ENCODE data around the gene NT5DC2.

NT5DC2 gene

DNA sequence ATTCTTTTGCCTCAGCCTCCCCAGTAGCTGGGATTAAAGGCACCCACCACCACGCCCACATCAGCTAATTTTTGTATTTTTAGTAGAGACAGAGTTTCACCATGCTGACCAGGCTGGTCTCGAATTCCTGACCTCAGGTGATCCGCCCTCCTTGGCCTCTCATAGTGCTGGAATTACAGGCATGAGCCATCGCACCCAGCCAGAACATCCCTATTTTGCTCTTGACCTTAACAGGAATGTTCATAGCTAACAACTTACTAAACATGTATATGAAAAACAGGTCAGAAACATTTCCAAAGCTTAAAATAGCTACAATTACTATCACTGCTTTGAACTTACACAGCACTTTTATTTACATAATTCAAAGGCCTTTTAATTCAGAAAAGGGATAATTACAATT, 36.4 kb upstream of the NT5DC2 start:
- H3K9ac ChIP-seq (ENCODE audit: low read depth, low read length, poor library complexity, severe bottlenecking) = no peak overlapping the region
- H3K9me3 ChIP-seq (ENCODE audit: insufficient read depth, low read depth, low read length) = no peaks in the 10 kb centered on the region
- H3K9me2 ChIP-seq (replicated peaks; ENCODE audit: low read depth, low read length) = no peaks in the 10 kb centered on the region
- no peak overlapping the region for H3K4me2 ChIP-seq (ENCODE audit: low read depth, low read length, poor library complexity, severe bottlenecking)
- H3K4me1 ChIP-seq (ENCODE audit: insufficient read depth, low read length, poor library complexity, severe bottlenecking) = no peaks in the 10 kb centered on the region
- H3K4me3 ChIP-seq (ENCODE audit: low read length, poor library complexity, severe bottlenecking) = no peak overlapping the region
- no peaks in the 10 kb centered on the region for H3F3A ChIP-seq (ENCODE audit: low read depth)
- no peaks in the 10 kb centered on the region for H3K27me3 ChIP-seq (ENCODE audit: insufficient read depth, low read length, poor library complexity, severe bottlenecking)
- H4K20me1 ChIP-seq (ENCODE audit: insufficient read depth, low read length, poor library complexity, severe bottlenecking) = no peaks in the 10 kb centered on the region
- H3K36me3 ChIP-seq (ENCODE audit: insufficient read depth, low read length) = peaks cover 21% of the 10 kb centered on the region; the same call in 1 of the 2 replicates
- no peak for TF ChIP-seq EZH2phosphoT487 (IDR thresholded peaks at IDR 0.05; ENCODE audit: borderline replicate concordance)
- TF ChIP-seq, protein P1, sequence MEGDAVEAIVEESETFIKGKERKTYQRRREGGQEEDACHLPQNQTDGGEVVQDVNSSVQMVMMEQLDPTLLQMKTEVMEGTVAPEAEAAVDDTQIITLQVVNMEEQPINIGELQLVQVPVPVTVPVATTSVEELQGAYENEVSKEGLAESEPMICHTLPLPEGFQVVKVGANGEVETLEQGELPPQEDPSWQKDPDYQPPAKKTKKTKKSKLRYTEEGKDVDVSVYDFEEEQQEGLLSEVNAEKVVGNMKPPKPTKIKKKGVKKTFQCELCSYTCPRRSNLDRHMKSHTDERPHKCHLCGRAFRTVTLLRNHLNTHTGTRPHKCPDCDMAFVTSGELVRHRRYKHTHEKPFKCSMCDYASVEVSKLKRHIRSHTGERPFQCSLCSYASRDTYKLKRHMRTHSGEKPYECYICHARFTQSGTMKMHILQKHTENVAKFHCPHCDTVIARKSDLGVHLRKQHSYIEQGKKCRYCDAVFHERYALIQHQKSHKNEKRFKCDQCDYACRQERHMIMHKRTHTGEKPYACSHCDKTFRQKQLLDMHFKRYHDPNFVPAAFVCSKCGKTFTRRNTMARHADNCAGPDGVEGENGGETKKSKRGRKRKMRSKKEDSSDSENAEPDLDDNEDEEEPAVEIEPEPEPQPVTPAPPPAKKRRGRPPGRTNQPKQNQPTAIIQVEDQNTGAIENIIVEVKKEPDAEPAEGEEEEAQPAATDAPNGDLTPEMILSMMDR (conservative IDR thresholded peaks at IDR 0.05; ENCODE audit: low read length) = no peak
- no peak overlapping the region for H2AFZ ChIP-seq (ENCODE audit: low read length)
- no peaks in the 10 kb centered on the region for H3K79me2 ChIP-seq (ENCODE audit: insufficient read depth, low read length)

- H3K79me2 ChIP-seq (ENCODE audit: insufficient read depth, low read length) = no peaks in the 10 kb centered on the region
- H3K36me3 ChIP-seq (ENCODE audit: insufficient read depth, low read length) = peaks cover 20% of the 10 kb centered on the region; the same call in 1 of the 2 replicates
- no peak overlapping the region for H2AFZ ChIP-seq (ENCODE audit: low read length)
- TF ChIP-seq, protein P1 (conservative IDR thresholded peaks at IDR 0.05; ENCODE audit: low read length) = no peak
- TF ChIP-seq EZH2phosphoT487 (IDR thresholded peaks at IDR 0.05; ENCODE audit: borderline replicate concordance) = no peak
- H3K9me3 ChIP-seq (ENCODE audit: insufficient read depth, low read depth, low read length) = no peaks in the 10 kb centered on the region
- H3K4me1 ChIP-seq (ENCODE audit: insufficient read depth, low read length, poor library complexity, severe bottlenecking) = no peaks in the 10 kb centered on the region
- no peak overlapping the region for H3K9ac ChIP-seq (ENCODE audit: low read depth, low read length, poor library complexity, severe bottlenecking)
- H3K27me3 ChIP-seq (ENCODE audit: insufficient read depth, low read length, poor library complexity, severe bottlenecking) = no peaks in the 10 kb centered on the region
- H3F3A ChIP-seq (ENCODE audit: low read depth) = no peaks in the 10 kb centered on the region
- H3K9me2 ChIP-seq (replicated peaks; ENCODE audit: low read depth, low read length) = no peaks in the 10 kb centered on the region
- no peaks in the 10 kb centered on the region for H4K20me1 ChIP-seq (ENCODE audit: insufficient read depth, low read length, poor library complexity, severe bottlenecking)
- H3K4me3 ChIP-seq (ENCODE audit: low read length, poor library complexity, severe bottlenecking) = no peak overlapping the region
- H3K4me2 ChIP-seq (ENCODE audit: low read depth, low read length, poor library complexity, severe bottlenecking) = no peak overlapping the region
Observed at GRCh38 chr3:52568069-52568468, 34.4 kb upstream of the NT5DC2 start.

- no peak for TF ChIP-seq EZH2phosphoT487 (IDR thresholded peaks at IDR 0.05; ENCODE audit: borderline replicate concordance)
- TF ChIP-seq, protein P1 (conservative IDR thresholded peaks at IDR 0.05; ENCODE audit: low read length) = no peak
- no peaks in the 10 kb centered on the region for H3K4me1 ChIP-seq (ENCODE audit: insufficient read depth, low read length, poor library complexity, severe bottlenecking)
- no peaks in the 10 kb centered on the region for H3K9me3 ChIP-seq (ENCODE audit: insufficient read depth, low read depth, low read length)
- H3F3A ChIP-seq (ENCODE audit: low read depth) = no peaks in the 10 kb centered on the region
- no peak overlapping the region for H3K9ac ChIP-seq (ENCODE audit: low read depth, low read length, poor library complexity, severe bottlenecking)
- H3K36me3 ChIP-seq (ENCODE audit: insufficient read depth, low read length) = peaks cover 59% of the 10 kb centered on the region; the same call in 1 of the 2 replicates
- no peaks in the 10 kb centered on the region for H4K20me1 ChIP-seq (ENCODE audit: insufficient read depth, low read length, poor library complexity, severe bottlenecking)
- H3K9me2 ChIP-seq (replicated peaks; ENCODE audit: low read depth, low read length) = no peaks in the 10 kb centered on the region
- no peak overlapping the region for H2AFZ ChIP-seq (ENCODE audit: low read length)
- no peaks in the 10 kb centered on the region for H3K79me2 ChIP-seq (ENCODE audit: insufficient read depth, low read length)
- no peak overlapping the region for H3K4me2 ChIP-seq (ENCODE audit: low read depth, low read length, poor library complexity, severe bottlenecking)
- no peaks in the 10 kb centered on the region for H3K27me3 ChIP-seq (ENCODE audit: insufficient read depth, low read length, poor library complexity, severe bottlenecking)
- H3K4me3 ChIP-seq (ENCODE audit: low read length, poor library complexity, severe bottlenecking) = no peak overlapping the region
Observed at GRCh38 chr3:52563984-52564383, 30.3 kb upstream of the NT5DC2 start.

Measured in Loucy (cell line).